NB4 (cell line): ENCODE data around the gene AHCTF1.
A peak's percentile ranks its signal among the peaks of the same experiment; 100 is the strongest.

ENCODE experiments used
- MYC ChIP-seq: IDR thresholded peaks from 2 replicates; pipeline ENCODE4 v1.6.1; 2011; ENCODE audit warnings: low read depth, low read length
- POLR2A ChIP-seq: IDR thresholded peaks from 2 replicates; pipeline ENCODE4 v1.6.1; 2011; ENCODE audit warnings: mild to moderate bottlenecking; ENCODE audit not compliant: insufficient read length; ENCODE audit errors: extremely low read depth
- TF ChIP-seq, protein P1 (sequence below): IDR thresholded peaks from one replicate; pipeline ENCODE4 v1.5.1; 2012; ENCODE audit warnings: low read depth, low read length
- TF ChIP-seq, protein P2 (sequence below): IDR thresholded peaks from 2 replicates; pipeline ENCODE4 v1.6.1; 2011; ENCODE audit warnings: low read depth, low read length

GRCh38 chr1:246907472-246907871, 24.3 kb downstream of the AHCTF1 start:
- TF ChIP-seq POLR2A (no peak), MYC (no peak)
- TF ChIP-seq, protein P1, sequence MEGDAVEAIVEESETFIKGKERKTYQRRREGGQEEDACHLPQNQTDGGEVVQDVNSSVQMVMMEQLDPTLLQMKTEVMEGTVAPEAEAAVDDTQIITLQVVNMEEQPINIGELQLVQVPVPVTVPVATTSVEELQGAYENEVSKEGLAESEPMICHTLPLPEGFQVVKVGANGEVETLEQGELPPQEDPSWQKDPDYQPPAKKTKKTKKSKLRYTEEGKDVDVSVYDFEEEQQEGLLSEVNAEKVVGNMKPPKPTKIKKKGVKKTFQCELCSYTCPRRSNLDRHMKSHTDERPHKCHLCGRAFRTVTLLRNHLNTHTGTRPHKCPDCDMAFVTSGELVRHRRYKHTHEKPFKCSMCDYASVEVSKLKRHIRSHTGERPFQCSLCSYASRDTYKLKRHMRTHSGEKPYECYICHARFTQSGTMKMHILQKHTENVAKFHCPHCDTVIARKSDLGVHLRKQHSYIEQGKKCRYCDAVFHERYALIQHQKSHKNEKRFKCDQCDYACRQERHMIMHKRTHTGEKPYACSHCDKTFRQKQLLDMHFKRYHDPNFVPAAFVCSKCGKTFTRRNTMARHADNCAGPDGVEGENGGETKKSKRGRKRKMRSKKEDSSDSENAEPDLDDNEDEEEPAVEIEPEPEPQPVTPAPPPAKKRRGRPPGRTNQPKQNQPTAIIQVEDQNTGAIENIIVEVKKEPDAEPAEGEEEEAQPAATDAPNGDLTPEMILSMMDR: peak; percentile 26
- TF ChIP-seq, protein P2, sequence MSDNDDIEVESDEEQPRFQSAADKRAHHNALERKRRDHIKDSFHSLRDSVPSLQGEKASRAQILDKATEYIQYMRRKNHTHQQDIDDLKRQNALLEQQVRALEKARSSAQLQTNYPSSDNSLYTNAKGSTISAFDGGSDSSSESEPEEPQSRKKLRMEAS: no peak
